IPS-11a (cell line): Measurements from ENCODE around the gene ATXN2L.

Experiments
- H3K4me3 ChIP-seq: one replicate; pipeline ENCODE4 v1.5.1; 2013; ENCODE audit warnings: low read depth, low read length, control low read depth

The ATXN2L gene

DNA sequence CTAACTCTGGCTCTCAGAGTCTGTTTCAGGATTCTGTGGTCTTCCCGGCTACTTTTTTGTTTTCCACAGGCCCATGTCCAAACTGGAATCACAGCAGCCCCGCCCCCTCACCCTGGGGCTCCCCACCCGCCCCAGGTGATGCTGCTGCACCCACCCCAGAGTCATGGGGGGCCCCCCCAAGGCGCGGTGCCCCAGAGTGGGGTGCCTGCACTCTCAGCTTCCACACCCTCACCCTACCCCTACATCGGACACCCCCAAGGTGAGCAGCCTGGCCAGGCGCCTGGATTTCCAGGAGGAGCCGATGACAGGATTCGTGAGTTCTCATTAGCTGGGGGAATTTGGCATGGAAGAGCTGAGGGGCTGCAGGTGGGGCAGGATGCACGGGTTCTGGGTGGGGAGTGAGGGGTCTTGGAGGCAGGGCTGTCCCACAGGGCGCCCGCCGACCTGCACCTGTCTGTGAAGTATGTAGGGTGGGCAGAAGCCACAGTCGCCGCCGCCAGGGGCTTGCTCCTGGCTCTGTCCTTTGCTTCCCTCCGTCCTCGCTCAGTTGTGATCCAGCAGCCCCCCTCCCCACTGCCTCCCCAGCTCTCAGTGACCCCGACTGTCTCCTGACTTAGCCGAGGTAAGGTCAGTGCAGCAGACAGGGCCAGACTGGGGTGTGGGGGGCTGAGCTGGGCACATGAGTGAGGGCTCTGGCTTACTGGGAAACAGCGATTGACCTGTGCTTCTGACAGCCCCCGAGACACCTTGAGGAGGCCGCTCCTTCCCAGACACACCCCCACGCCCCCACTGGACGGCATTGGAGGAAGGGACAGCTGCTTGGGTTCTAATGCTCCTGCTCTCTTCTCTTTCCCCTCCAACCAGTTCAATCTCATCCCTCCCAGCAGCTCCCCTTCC, 13.3 kb downstream of the ATXN2L start:
- H3K4me3 ChIP-seq = no peak overlapping the region

DNA sequence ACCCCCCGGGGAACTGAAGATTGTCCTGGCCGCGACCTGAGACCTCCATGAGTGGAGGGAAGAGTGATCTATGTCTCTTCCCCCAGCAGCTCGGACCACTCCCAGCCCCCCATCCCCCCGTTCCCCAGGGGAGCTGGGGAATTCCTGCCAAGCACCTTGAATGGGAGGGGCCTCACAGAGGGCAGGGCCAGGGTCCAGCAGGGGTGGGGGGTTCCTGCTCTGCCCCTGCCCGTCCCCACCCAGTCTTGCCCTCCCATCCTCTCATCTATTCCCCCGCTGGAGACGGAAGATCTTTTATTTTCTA, 13.9 kb downstream of the ATXN2L start:
- H3K4me3 ChIP-seq = no peak overlapping the region

DNA sequence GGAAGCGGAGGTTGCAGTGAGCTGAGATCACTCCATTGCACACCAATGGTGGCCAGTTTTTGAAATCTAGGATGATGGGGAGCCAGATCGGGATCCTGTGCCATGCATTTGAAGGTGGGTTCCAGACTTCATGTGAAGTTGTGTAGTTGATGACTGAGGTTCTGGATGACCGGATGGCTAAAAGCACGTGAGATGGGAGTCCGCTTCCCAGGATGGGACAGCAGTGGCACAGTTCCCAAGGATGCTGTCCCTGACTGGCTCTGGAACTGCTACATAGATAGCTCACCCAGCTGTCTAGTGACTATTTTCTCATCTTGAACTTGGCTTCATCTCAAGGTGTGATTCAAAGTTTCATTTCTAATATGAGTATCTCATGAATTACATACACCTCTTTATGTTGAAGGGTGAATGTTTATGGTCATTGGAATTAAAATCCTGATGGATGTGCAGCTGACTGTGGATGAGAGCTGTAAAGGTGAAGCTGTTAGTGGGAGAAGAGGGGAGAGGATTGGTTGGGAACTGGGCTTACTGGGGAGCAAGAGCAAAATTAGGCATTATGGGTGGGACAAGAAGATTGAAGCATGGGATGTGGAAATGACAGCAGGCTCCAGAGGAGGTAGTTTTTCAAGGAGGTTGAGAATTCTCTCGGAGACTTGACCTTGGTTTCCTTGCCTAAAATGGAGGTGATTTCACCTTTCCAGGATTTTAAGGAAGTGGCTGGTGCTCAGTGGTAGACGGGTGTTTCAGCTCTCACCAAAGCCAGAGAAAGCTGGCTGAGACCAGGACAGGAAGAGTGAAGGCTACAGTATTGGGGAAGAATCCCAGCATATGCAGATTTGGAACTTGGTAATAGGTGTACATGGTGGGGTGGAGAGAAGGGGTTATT, 15.1 kb downstream of the ATXN2L start:
- no peak overlapping the region for H3K4me3 ChIP-seq

DNA sequence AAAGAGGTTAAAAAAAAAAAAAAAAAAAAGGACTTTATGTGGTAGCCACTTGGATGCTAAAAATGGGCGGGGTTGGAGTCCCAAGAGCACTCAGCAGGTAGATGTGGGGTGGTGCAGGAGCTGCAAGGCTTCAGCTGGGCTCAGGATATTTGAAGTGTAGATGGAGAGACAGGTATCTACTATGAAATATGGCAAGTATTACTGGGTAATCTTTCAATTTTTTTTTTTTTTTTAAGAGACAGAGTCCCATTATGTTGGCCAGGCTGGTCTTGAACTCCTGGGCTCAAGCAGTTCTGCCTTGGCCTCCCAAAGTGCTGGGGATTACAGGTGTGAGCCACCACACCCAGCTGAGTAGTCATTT, 15.7 kb downstream of the ATXN2L start:
- H3K4me3 ChIP-seq = no peak overlapping the region

DNA sequence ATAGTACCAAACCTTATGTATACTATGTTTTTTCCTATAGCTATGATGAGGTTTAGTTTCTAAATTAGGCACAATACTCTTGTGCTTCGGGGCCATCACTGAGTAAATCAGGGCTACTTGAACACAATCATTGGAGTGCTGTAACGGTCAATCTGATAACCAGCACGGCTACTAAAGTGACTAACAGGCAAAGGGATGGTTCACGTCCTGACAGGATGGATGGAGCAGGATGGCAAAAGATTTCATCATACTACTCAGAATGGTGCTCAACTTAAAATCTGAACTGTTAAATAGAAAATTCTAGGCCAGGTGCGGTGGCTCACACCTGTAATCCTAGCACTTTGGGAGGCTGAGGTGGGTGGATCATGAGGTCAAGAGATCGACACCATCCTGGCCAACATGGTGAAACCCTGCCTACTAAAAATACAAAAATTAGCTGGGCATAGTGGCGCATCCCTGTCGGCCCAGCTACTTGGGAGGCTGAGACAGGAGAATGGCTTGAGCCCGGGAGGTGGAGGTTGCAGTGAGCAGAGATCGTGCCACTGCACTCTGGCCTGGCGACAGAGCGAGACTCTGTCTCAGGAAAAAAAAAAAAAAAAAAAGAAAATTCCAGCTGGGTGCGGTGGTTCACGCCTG, 16.3 kb downstream of the ATXN2L start:
- no peak overlapping the region for H3K4me3 ChIP-seq

DNA sequence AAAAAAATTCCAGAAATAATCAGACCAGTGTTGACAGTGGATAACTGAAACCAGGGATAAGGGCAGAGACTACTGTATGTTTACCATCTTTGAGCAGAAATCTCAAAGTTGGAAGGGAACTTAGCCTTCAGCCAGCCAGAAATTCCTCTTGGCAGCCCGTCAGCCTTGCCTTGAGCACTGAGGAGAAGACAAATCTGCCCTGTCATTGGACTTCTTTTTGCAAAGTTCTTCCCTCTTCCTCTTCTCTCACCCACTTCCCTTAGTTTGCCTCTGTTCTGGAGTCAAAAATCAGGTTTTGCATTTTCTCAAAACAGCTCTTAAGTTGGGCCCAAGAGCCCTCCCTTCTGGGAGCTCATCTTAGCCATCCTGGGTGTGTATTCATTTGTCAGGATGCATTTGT, 17.1 kb downstream of the ATXN2L start:
- no peak overlapping the region for H3K4me3 ChIP-seq

DNA sequence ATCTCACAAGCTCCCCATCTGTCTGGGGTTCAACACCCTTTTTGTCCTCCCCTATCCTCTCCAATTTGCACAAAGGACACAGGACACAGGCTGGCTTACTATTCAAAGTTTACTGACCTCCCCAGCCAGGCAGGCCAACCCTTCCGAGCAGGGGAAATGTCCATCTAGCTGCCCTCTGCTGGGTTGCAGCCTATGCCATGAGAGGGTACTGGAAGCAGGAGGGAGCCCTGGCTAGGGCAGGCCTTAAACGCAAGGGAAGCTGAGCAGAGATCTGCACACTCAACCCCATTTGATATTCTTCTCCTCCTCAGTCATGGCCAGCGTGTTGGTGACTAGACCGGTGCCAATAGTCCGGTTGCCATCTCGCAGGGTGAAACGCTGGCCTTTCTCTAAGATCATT, 19.9 kb downstream of the ATXN2L start:
- no peak overlapping the region for H3K4me3 ChIP-seq

DNA sequence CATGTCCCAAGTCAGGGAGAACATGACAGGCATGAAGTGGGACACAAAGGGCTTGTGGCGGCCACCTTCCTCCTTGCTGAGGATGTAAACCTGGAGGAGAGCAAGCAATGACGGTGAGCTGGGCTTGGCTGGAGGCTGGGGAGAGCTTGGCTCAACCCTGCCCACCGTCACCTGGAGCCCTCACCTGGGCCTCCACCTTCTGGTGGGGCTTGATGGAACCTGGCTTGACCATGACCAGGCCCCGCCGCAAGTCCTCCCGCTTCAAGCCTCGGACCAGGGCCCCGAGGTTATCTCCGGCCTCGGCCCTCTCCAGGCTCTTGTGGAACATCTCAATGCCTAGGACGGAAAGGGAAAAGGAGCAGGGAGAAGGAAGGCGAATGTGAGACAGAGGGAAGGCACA, 21.0 kb downstream of the ATXN2L start:
- no peak overlapping the region for H3K4me3 ChIP-seq

DNA sequence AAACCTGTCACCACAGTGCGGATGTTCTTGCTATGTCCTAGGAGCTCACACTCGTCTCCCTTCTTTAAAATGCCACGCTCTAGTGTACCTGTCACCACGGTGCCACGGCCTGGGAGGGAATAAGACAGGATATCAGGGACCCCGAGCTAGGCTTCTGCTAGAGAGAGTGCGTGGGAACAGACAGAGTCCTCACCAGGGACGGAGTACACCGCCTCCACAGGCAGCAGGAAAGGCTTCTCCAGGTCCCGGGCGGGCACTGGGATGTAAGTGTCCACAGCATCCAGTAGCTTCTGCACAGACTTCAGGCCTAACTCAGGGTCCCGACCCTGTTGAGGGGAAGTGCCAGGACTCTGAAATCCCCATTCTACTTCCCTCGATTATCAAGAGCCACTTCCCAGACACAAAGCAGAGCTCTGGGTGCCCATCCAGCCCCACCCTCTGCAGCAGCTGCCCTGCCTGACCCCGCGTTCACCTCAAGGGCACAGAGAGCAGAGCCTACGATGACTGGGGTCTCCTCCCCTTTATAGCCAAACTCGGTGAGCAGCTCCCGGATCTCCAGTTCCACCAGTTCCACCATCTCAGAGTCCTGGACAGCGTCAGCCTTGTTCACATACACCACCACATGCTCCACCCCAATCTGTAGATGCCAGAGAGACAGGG, 21.6 kb downstream of the ATXN2L start:
- no peak overlapping the region for H3K4me3 ChIP-seq

DNA sequence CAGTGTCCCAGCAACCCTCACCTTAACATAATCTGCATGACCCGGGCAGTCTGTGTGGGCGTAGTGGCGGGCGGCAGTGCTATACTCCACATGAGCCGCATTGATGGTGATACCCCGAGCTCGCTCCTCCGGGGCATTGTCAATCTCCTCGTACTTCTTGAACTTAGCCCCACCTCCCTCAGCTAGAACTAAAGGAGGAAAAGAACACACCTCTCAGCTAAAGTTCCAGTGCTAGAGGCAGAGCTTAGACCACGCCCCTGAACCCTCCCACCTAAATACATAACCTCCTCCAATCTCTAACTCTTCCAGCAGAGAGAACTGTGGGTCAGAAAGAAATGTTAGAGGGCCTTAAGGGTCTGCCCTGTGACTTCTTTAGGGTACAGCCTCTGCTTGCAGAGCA, 22.5 kb downstream of the ATXN2L start:
- peak overlapping the region; percentile 83 for H3K4me3 ChIP-seq

DNA sequence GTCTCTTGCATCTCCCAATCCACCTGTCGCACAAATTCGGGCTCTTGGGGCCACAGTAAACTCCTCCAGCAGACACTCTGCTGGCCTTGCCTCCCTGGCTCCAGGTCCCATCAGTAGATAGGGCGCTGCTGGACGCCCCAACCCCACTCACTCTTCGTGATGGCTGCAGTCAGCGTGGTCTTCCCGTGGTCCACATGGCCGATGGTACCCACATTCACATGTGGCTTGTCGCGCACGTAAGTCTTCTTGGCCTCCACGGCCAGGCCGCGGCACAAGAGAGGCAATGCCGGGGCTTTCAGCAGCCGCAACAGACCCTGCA, 22.9 kb downstream of the ATXN2L start:
- peak overlapping the region; percentile 83 for H3K4me3 ChIP-seq

DNA sequence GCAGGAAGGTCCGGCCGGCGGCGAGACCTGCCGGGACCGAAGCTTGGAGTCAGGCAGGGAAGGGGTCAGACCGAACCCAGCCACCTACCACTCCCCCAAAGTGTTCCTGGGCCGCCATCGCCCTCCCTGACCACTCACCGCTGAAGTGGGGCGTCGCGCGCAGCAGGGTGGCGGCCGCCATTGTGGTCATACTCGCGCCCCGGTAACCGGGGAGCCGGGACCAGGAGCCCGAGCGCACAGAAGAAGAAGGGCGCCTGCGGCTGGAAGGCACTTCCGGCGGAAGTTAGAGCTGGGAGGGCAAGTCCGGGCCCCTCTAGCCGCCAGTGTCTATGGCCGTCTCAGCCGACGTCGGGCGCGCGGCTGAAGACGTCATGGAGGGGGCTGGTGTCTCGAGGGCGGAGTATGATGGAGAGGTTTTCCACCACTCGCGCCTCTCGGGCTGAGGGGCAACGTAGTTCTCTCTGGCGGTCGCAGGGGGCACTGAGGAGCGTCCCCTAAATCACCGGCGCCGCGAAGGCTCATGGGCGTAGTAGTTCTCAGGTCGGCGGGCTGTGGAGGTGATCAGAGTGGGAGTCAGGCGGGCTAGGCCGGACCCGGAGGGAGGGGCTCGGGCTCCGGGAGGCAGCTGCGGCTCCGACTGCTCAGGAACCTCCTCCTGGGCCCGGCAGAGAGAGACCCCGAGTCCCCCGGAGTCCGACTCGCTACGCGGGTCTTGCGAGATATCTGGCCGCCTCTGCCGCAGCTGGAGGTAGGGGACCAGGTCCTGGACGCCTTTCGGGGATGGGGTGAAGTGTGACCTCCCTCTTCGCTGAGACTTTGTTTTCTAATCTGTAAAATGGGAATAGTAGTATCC, 23.5 kb downstream of the ATXN2L start, which contains the start of gene TUFM:
TUFM (minus strand) TSS at position 269 of the 853 bp plus-strand sequence; CDS start at position 190, 79 bp downstream.
- H3K4me3 ChIP-seq = peak within 1 kb of the TSS; percentile 83

DNA sequence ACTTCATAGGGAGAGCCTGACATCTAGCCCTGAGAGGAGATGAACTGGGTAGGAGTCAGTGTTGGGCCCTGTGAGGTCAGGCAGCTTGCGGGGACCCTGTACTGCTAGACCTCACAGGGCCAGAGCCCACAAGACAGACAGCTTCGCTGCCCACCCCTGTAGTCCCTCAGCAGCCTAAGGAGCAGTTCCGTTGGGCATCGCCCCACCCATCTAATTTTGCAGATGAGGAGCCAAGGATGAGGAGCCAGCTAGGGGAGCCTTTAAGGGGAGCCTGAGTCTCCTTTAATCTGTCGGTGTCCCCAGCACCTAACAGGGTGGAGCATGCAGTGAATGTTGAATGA, 24.1 kb downstream of the ATXN2L start:
- H3K4me3 ChIP-seq = peak overlapping the region; percentile 67

DNA sequence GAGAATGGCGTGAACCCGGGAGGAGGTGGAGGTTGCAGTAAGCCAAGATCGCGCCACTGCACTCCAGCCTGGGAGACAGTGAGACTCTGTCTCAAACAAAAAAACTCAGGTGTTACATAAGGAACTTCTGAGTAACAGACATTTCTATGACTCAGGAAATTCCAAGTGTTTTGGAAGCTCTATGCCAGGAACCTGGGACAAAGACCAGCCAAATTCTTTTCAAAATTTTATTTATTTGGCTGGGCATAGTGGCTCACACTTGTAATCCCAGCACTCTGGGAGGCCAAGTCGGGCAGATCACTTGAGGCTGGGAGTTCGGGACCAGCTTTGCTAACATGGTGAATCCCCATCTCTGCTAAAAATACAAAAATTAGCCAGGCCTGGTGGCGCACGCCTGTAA, 35.6 kb downstream of the ATXN2L start:
- H3K4me3 ChIP-seq = no peak overlapping the region

DNA sequence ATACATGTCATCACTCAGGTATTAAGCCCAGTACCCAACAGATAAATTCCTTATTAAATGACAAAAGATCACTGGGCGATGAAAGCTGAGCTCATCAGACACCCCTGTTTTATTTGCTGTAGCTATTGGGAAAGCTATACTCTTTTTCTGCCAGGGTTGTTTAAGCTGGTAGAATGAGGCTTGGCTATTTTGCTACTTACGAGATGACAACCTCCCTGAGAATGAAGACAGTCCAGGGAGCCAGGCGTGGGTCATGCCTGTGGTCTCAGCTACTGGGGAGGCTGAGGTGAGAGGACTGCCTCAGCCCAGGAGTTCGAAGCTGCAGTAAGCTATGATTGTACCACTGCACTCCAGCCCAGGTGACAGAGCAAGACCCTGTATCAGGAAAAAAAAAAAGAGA, 36.5 kb downstream of the ATXN2L start:
- H3K4me3 ChIP-seq = no peak overlapping the region

DNA sequence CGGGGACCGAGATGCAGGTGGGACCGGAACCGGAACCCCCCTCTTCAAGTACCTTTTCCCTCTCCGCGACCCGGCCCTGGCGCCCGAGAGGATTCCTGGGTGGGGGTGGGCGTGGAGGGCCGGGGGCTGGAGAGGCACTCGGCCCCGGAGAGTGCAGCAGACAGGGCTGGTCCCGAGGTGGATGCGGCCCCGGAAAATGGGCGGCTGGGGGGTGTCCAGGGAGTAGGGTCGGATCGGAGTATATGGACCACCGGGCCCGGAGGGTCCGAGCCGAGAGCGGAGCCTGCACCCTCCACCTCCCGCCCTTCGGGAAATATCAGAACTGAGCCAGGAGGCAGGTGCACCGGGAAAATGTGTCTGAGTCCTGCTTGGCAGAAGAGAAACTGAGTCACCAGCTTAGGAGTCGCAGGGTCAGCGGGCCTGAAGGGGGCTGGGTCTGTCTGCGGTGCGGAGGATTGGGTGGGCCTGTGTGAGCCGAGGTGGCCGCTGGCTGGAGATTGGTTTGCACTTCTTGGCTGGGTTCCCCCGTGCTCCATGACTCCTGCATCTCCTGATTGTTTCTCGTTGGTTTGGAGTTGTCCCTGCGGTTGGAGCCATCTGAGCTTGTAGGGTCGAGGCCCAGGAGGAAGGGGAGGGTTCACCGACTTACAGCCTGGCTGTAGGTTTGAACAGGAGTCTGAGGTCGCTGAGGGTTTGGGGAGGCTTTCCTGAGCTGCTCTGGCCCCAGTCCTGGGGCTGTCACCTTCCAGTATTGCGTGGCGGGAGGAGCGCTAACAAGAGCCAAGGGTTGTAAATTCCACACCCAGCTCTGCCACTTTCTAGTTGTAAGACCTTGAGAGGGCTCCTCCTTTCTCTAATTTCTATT, 41.4 kb downstream of the ATXN2L start:
- H3K4me3 ChIP-seq = peak overlapping the region; percentile 97

DNA sequence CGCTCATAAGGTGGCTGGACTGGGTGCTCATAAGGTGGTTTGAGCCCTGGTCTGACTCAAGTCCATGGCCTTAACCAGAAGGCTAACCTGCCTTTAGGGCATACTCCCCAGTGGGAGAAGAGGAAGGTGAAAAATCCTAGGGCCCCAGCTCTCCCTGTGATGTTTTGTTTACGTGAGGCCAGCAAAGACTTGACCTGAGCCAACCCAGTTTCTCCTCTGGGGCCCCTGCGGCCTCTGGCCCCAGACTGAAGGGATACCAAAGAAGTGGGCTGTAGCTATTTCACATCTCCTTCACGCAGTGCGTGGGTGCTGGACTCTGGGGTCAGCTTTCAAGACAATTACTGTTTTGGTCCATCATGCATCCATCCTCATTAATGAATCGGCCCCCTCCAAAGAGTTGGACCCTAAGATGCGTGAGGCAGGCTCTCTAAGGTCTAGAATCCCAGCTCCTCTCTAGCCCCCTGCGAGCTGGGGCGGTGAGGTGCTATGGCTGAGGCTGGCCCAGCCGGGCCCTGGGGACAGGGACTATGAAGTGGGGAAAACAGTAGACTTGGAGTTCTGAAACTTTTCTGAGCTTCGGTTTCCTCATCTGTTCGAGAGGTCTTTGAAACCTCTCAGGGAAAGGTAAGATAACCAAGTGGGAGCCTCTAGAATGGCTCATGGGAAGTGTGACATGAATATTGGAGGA, 42.3 kb downstream of the ATXN2L start:
- H3K4me3 ChIP-seq = no peak overlapping the region

DNA sequence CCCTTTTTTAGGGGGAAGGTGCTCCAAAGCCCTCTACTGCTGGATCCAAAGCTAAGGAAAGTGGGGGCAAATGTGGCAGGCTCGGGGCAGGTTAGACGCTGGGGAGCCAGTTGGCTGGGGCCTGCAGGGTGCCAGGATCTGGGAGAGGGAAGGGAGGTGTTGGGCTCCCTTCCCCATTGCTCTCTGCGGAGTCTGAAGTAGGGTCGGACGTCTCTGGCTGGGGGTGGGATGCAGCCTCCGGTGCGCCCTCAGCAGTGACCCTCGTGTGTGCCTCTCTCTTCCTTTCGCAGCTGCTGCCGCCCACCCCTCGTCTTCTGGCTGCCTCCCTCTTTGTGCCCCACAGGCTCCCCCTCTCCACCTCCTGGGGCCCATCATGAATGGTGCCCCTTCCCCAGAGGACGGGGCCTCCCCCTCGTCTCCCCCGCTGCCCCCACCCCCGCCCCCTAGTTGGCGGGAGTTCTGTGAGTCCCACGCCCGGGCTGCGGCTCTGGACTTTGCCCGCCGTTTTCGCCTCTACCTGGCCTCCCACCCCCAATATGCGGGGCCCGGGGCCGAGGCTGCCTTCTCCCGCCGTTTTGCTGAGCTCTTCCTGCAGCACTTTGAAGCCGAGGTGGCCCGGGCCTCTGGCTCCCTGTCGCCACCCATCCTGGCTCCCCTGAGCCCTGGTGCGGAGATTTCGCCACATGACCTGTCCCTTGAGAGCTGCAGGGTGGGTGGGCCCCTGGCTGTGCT, 43.1 kb downstream of the ATXN2L start:
- no peak overlapping the region for H3K4me3 ChIP-seq
